Eye (tissue), 1 donor: ENCODE results near the gene SAP25.
A peak's percentile ranks its signal among the peaks of the same experiment; 100 is the strongest.
"Not testable (repeated sequence)": the region's sequence is repeated elsewhere in the genome, so short reads cannot be mapped to it uniquely, and the experiment has no call there.

ENCODE experiments used
- DNase-seq: peaks from one replicate; pipeline ENCODE4 v3.0.0-alpha.2; 2015

SAP25 gene

DNA sequence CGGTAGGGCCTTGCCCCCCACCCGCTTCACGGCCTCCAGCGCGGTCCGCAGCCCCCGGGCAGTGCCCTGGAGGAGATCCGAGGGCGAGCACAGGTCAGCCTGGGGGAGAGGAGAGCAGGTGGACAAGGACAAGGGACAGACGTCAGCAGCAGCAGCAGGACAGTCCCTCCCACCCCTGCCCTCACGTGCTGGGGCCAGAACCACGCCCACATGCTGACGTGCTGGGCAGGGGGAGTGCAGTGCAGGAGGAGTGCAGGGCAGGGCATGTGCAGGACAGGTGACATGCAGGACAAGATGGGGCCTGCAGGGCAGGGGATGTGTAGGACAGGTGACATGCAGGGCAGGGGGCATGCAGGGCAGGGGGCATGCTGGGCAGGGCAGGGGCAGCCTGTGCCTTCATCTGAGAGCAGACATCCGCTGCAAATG lies 1.5 kb upstream of the SAP25 start:
- DNase-seq = no peak

DNA sequence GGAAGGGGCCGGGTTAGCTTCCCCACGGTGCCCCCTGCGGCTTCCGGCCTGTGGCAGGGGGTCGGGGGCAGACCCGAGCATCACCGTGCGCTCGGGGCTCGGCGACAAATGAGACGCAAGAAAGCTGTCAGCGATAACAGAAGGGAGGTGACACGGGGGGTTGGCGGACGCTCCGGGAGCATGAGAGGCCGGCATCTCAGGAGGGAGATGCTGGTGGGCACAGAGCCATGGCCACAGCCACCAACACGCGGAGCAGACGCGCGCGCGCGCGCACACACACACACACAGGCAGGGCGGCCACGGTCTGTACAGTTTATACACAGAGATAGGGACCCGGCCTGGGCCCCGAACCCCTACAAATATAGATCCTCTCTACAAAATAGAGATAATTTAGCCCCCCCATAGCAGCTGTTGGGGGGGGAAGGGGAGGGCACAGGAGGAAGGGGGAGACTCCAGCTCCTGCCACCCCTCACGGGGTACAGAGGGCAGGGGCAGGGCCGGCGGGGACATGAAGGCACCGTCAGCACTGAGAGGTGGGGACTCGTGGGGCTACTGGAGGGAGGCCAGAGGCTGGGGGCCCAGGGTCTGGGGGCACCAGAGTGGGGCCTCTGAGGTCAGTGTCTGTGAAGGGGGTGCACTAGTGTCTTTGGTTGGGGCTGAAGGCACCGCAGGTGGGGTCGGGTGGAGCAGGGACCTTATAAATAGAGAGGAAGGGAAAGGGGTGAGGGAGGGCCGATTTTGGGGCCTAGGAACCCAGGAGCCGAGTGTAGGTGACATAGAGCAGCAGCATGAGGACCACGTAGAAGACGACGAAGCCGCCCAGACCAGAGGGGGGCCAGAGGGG lies 884 bp upstream of the SAP25 start:
- DNase-seq = no peak

GRCh38 chr7:100572949-100573675 lies 588 bp downstream of the SAP25 start:
- no peak for DNase-seq

- no peak for DNase-seq
Observed at GRCh38 chr7:100572281-100572948, 1.3 kb downstream of the SAP25 start.

GRCh38 chr7:100571829-100572116 lies 1.9 kb downstream of the SAP25 start:
- no peak for DNase-seq

DNA sequence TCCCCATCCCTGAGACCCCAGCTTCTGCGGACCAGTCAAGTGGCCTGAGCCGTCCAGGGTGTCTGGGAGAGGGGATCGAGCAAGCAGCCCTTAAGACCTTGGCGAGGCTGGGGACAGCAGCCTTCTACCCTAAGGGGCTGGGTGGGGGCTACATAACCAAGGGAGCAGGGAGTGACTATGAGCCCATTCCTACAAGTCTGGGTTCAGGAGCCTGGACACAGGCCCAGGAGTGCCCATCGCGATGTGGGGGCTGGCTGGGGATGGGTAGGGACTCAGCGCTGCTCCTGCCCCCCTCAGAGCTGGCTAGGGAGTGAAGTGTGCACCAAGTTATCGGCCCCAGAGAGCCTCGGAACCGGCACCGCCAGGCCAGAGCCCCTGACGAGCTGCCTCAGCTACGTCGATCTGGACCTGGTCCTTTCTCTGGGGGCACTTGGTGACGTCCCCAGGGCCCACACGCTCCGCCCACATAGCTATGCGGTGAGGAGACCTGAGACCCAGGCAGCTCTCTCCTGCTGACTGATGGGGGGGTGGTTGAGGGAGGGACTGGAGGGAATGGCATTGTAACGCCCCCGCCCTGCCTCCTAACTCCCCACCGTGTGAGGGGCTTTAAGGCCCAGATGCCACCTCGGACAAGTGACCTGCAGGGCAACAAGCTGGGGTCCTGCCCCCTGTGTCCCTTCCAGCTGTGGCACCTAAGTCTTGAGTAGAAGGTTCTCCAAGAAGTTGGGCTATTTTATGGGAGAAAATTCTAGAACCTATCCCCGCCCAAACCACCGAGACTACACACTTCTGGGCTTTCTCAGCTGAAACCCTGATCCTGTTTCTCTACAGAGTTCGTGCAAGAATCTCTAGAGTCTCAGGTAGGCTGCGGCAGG lies 2.5 kb downstream of the SAP25 start:
- DNase-seq = peak; percentile 40

- DNase-seq = peak; percentile 80
Observed at GRCh38 chr7:100568896-100569844, 4.5 kb downstream of the SAP25 start.

DNA sequence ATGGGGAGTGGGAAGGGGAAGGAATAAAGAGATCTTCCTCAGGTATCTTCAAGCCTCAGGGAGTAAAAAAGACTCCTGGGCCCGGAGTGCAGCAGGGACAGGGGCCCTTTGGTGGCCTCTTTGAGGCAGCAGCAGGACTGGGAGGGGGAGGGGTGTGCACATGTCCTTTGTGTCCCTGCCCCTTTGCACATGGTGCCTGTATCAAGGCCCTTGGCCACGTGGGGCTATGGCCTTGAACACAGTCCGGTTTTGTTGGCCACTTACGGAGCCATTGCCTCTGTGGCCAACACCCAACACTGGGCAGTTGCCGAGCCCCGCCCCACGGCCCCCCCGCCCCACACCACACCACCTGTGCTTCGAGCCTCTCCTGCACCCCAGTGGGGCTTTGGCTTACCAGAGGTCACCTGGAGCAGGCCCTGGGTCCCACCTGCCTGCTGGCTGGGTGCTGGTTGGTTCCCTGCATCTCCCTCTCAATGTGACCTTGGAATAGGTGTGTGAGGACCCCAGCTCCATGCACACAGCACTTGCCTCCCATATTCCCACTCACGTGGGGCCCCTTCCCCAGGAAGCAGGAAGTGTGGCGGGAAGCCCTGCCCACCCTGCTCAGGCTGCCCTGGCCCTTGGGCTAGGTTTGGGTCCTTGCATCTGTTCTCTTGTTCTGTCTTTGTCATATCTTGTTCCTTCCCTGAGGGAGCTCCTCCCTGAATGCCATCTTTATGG lies 5.4 kb downstream of the SAP25 start:
- no peak for DNase-seq

DNA sequence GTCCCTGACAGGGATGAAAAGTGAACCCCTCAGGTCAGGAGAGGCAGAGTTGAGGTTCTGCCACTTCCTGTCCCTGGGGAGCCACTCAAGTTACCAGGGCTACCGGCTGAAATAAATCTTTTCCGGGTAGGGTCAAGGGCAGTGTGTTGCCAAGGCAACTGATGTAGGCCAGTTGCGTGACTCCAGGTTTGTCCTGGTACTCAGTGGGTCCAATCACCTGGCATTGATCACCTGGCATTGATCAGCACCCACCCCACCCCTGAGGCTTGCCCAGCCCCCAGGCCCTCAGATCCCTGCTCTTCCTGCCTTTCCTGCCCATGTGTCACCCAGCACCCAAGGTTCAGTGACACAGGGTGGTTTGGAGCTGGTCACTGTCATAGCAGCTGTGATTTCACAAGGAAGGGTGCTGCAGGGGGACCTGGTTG lies 5.9 kb downstream of the SAP25 start:
- no peak for DNase-seq

GRCh38 chr7:100567031-100567730 lies 6.5 kb downstream of the SAP25 start:
- DNase-seq = no peak

DNA sequence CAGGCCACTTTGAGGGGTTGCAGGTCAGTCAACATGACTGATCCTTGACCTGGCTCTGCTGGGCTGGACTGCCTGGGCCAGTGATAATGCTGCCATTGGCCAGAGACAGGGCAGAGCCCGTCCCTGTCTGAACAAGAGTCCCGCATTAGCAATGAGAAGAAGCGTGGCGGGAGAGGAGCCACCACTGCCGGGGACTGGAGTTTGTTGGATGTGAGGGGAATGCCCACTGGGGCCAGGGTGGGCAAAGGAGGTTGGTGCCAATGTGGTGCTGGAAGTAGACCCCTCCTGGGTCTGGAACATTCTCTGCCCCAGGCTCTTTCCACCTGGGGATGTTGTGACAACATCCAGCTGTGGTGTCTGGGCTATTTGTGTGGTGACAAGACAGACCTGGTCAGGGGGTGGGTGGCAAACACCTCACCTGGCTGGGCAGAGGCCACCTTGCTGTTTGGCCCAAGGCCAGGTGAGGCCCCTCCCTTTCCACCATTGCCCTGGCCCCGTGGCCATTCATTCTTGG lies 7.6 kb downstream of the SAP25 start:
- DNase-seq = no peak

- no peak for DNase-seq
Observed at GRCh38 chr7:100565133-100565571, 8.5 kb downstream of the SAP25 start.

DNA sequence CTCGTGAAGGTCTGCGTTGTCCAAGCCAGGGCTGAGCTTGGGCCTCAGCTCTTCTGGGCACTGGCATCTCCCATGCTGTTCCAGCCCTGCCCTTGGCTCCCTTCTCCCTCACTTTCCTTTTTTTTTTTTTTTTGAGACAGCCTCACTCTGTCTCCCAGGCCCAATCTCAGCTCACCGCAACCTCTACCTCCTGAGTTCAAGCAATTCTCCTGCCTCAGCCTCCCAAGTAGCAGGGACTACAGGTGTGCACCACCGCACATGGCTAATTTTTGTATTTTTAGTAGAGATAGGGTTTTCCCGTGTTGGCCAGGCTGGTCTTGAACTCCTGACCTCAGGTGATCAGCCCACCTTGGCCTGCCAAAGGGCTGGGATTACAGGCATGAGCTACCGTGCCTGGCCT lies 9.3 kb downstream of the SAP25 start:
- not testable (repeated sequence) for DNase-seq

DNA sequence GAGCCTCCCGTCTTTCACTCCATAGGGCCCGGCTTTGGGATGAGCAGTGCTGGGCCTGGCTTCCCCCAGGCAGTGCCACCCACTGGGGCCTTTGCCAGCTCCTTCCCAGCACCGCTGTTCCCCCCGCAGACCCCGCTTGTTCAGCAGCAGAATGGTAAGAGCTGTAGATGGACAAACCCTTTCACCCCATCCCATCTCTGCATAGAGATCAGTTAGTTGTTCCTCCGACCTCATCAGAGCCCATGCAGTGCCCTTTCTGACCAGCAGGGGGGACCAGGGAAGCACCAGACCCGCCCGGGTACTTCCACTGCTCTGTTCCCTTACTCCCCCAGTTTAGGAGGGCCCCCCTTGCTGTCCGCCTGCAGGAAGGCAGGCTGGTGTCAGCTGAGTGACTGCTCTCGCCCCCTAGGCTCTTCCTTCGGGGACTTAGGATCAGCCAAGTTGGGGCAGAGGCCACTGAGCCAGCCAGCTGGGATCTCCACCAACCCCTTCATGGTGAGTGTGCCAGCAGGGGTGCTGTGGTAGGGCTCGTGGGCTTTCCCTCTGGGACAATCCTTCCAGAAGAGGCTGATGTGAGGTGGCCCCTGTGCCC lies 9.8 kb downstream of the SAP25 start:
- peak; percentile 88 for DNase-seq

GRCh38 chr7:100563100-100563564 lies 10.6 kb downstream of the SAP25 start:
- DNase-seq = no peak

- DNase-seq = no peak
Observed at GRCh38 chr7:100562195-100563099, 11.3 kb downstream of the SAP25 start.

- no peak for DNase-seq
Observed at GRCh38 chr7:100561491-100562194, 12.1 kb downstream of the SAP25 start.

GRCh38 chr7:100559127-100559526 lies 14.6 kb downstream of the SAP25 start:
- DNase-seq = no peak
